SK-N-SH (cell line): ENCODE data around the gene AK2. TPM values are rescaled to one million over a fixed set of nuclear protein-coding genes. Genes with fewer than 3 reads are reported as not detected.

Experiments
- CTCF ChIA-PET: fragments of 300-600, 350-600 bp; formaldehyde crosslinking; extraction: SDS; loops from one replicate; lab custom pipeline; 2021; lab: Yijun Ruan, JAX
- POLR2A ChIA-PET: fragments of 350-600 bp; sonication (Branson Sonifier 250); formaldehyde crosslinking; extraction: SDS; loops from one replicate; lab custom pipeline; 2020; ENCODE audit warnings: antibody characterized with exemption, inconsistent platforms; lab: Yijun Ruan, JAX
- DNase-seq: peaks from one replicate; pipeline ENCODE4 v3.0.0; 2012
- H2AFZ ChIP-seq: fragments of 200-600 bp; sonication (generic); 2 replicates; pipeline ENCODE4 v1.8.1; 2016; ENCODE audit warnings: antibody characterized with exemption, mild to moderate bottlenecking, low read depth
- H3F3A ChIP-seq: fragments of 200-600 bp; sonication (generic); replicated peaks from 2 replicates; pipeline ENCODE3; 2016; ENCODE audit warnings: antibody characterized with exemption, mild to moderate bottlenecking; ENCODE audit not compliant: insufficient read depth
- H3K27ac ChIP-seq, 2 experiments: fragments of 200-500 bp in 1 of 2; fragments of 200-600 bp in 1 of 2; sonication (Bioruptor generic) in 1 of 2; sonication (generic), shearing (Covaris generic) in 1 of 2; 2 replicates each; pipeline versions ENCODE4 v1.5.1 to v1.6.1; 2014 to 2016; ENCODE audit warnings: low read depth in 2 of 2, inconsistent platforms in 1 of 2, low read length in 1 of 2, mild to moderate bottlenecking in 1 of 2, mixed read lengths in 1 of 2
- H3K27me3 ChIP-seq: fragments of 200-600 bp; sonication (generic), shearing (Covaris generic); 2 replicates; pipeline ENCODE4 v1.6.1; 2016; ENCODE audit warnings: mixed run types; ENCODE audit not compliant: insufficient read depth
- H3K36me3 ChIP-seq, 2 experiments: fragments of 200-500 bp in 1 of 2; fragments of 200-600 bp in 1 of 2; sonication (Bioruptor generic) in 1 of 2; sonication (generic) in 1 of 2; replicated peaks in 1 of 2; 2 replicates each; pipeline versions ENCODE3 to v1.5.1; 2014 to 2016; ENCODE audit warnings: low read length in 1 of 2, mild to moderate bottlenecking in 1 of 2; ENCODE audit not compliant: insufficient read depth in 2 of 2, control insufficient read depth in 1 of 2
- H3K4me1 ChIP-seq, 2 experiments: fragments of 200-500 bp in 1 of 2; fragments of 200-600 bp in 1 of 2; sonication (Bioruptor generic) in 1 of 2; sonication (generic), shearing (Covaris generic) in 1 of 2; 2 replicates each; pipeline versions ENCODE4 v1.5.1 to v1.6.1; 2014 to 2016; ENCODE audit warnings: low read depth in 1 of 2, low read length in 1 of 2, mixed run types in 1 of 2; ENCODE audit not compliant: insufficient read depth in 2 of 2, control insufficient read depth in 1 of 2
- H3K4me2 ChIP-seq: fragments of 200-600 bp; sonication (generic), shearing (Covaris generic); 2 replicates; pipeline ENCODE4 v1.6.1; 2017; ENCODE audit warnings: mixed run types
- H3K4me3 ChIP-seq, 2 experiments: fragments of 200-500 bp in 1 of 2; fragments of 200-600 bp in 1 of 2; sonication (Bioruptor generic) in 1 of 2; sonication (generic), shearing (Covaris generic) in 1 of 2; 2 replicates each; pipeline versions ENCODE4 v1.5.1 to v1.8.1; 2014 to 2016; ENCODE audit warnings: low read depth in 2 of 2, inconsistent platforms in 1 of 2, low read length in 1 of 2, mild to moderate bottlenecking in 1 of 2, mixed read lengths in 1 of 2, moderate library complexity in 1 of 2
- H3K79me2 ChIP-seq: fragments of 200-600 bp; sonication (generic); 2 replicates; pipeline ENCODE4 v1.8.1; 2017; ENCODE audit warnings: mild to moderate bottlenecking; ENCODE audit not compliant: insufficient read depth
- H3K9ac ChIP-seq: fragments of 200-600 bp; sonication (generic); 2 replicates; pipeline ENCODE4 v1.6.1; 2017; ENCODE audit warnings: mixed run types
- H3K9me2 ChIP-seq: fragments of 200-600 bp; sonication (generic); 2 replicates; pipeline ENCODE4 v1.6.1; 2017; ENCODE audit warnings: mixed run types
- H3K9me3 ChIP-seq: fragments of 200-600 bp; sonication (generic); 2 replicates; pipeline ENCODE4 v1.6.1; 2017; ENCODE audit warnings: mixed run types, mild to moderate bottlenecking, moderate library complexity
- H4K20me1 ChIP-seq: fragments of 200-600 bp; sonication (generic); 2 replicates; pipeline ENCODE4 v1.6.1; 2017; ENCODE audit warnings: mild to moderate bottlenecking, mixed run types; ENCODE audit not compliant: insufficient read depth
- ELF1 ChIP-seq: IDR thresholded peaks from 2 replicates; pipeline ENCODE4 v1.4.0; 2012
- EP300 ChIP-seq, 2 experiments: IDR thresholded peaks; 2 replicates each; pipeline versions ENCODE4 v1.4.0 to v1.6.1; 2012; ENCODE audit warnings: borderline replicate concordance in 1 of 2, low read depth in 1 of 2, low read length in 1 of 2
- EZH2phosphoT487 ChIP-seq: fragments of 200-600 bp; sonication (generic); IDR thresholded peaks from 2 replicates; pipeline ENCODE4 v1.6.1; 2017; ENCODE audit warnings: low read depth, mixed run types, mild to moderate bottlenecking, antibody characterized with exemption, moderate library complexity, borderline replicate concordance
- FOXJ3 ChIP-seq: sonication (generic); formaldehyde crosslinking; IDR thresholded peaks from 2 replicates; pipeline ENCODE4 v1.5.1; 2020; ENCODE audit warnings: mild to moderate bottlenecking, missing genetic modification reagents
- FOXM1 ChIP-seq: IDR thresholded peaks from 2 replicates; pipeline ENCODE4 v1.4.0; 2012; ENCODE audit warnings: low read depth, mild to moderate bottlenecking
- GATA2 ChIP-seq: sonication (generic); formaldehyde crosslinking; IDR thresholded peaks from 2 replicates; pipeline ENCODE4 v1.5.0; 2020; ENCODE audit warnings: mild to moderate bottlenecking, missing genetic modification reagents
- JUND ChIP-seq: IDR thresholded peaks from 2 replicates; pipeline ENCODE4 v1.4.0; 2012
- NFIC ChIP-seq: IDR thresholded peaks from 2 replicates; pipeline ENCODE4 v1.4.0; 2012; ENCODE audit warnings: borderline replicate concordance
- NRF1 ChIP-seq: IDR thresholded peaks from 2 replicates; pipeline ENCODE4 v1.6.1; 2012; ENCODE audit warnings: low read depth, mild to moderate bottlenecking, low read length
- POLR2AphosphoS5 ChIP-seq: IDR thresholded peaks from 2 replicates; pipeline ENCODE4 v1.6.1; 2012; ENCODE audit warnings: low read depth, low read length
- RFX5 ChIP-seq: IDR thresholded peaks from 2 replicates; pipeline ENCODE4 v1.6.1; 2012; ENCODE audit warnings: mild to moderate bottlenecking, improper control_type of control experiment, low read length
- RXRA ChIP-seq: IDR thresholded peaks from 2 replicates; pipeline ENCODE4 v1.4.0; 2012; ENCODE audit warnings: low read depth, mild to moderate bottlenecking, borderline replicate concordance
- TEAD4 ChIP-seq: IDR thresholded peaks from 2 replicates; pipeline ENCODE4 v1.4.0; 2012; ENCODE audit warnings: mild to moderate bottlenecking, borderline replicate concordance; ENCODE audit not compliant: insufficient read depth
- YY1 ChIP-seq: IDR thresholded peaks from 2 replicates; pipeline ENCODE4 v1.4.0; 2012; ENCODE audit warnings: low read depth, mild to moderate bottlenecking
- WGBS: methylation state at CpG from one replicate; pipeline ENCODE4 v1.1.6; 2017; ENCODE audit warnings: low lambda C conversion rate; 5-methylcytosine and 5-hydroxymethylcytosine counted together
- polyA plus RNA-seq, 3 experiments: library from polyadenylated mRNA; depleted of rRNA; stranded (reverse); fragments of >200 nt; gene quantifications; 2 replicates each; pipeline ENCODE4 v1.2.3, GENCODE V29; 2012
- TF ChIP-seq, protein P1 (sequence below): IDR thresholded peaks from 2 replicates; pipeline ENCODE4 v1.4.0; 2012; ENCODE audit warnings: low read depth, borderline replicate concordance
- TF ChIP-seq, protein P2 (sequence below): IDR thresholded peaks from 2 replicates; pipeline ENCODE4 v1.4.0; 2012; ENCODE audit warnings: low read depth
- TF ChIP-seq, protein P3 (sequence below): fragments of 150-350 bp; IDR thresholded peaks from 2 replicates; pipeline ENCODE4 v1.6.1; 2016; ENCODE audit warnings: mild to moderate bottlenecking, low read depth, low read length
- TF ChIP-seq, protein P4 (sequence below): IDR thresholded peaks from 2 replicates; pipeline ENCODE4 v1.6.1; 2012; ENCODE audit warnings: mild to moderate bottlenecking, low read depth, low read length, moderate library complexity
- TF ChIP-seq, protein P5 (sequence below): fragments of 200-600 bp; sonication (generic); IDR thresholded peaks from 2 replicates; pipeline ENCODE4 v1.6.1; 2017; ENCODE audit warnings: antibody characterized with exemption, mild to moderate bottlenecking, moderate library complexity

The AK2 gene
- polyA plus RNA-seq, 1 of the 3 experiments (the other 2 are of a cell fraction), result 191 TPM

DNA sequence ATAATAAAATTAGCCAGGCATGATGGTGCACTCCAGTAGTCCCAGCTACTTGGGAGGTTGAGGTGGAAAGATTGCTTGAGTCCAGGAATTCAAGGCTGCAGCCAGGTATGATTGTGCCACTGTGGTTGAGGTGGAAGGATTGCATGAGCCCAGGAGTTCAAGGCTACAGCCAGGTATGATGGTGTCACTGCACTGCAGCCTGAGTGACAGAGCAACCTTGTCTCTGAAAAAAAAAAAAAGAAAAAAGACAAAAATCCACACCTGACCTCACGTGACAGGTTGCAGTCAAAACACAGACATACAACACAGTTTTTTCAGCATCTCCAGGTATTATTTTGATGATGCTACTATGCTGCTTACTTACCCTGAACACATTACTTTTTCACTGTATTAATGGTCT, 4.3 kb upstream of the AK2 start:
- Histone ChIP-seq H3K27ac (no peak overlapping the region), H3K79me2 (peaks cover 6% of the 10 kb centered on the region), H3K27me3 (no peaks in the 10 kb centered on the region), H3K4me2 (no peak overlapping the region), H3K9me3 (no peaks in the 10 kb centered on the region), H3K9me2 (no peaks in the 10 kb centered on the region), H4K20me1 (no peaks in the 10 kb centered on the region), H3F3A (no peaks in the 10 kb centered on the region), H2AFZ (no peak overlapping the region), H3K36me3 (no peaks in the 10 kb centered on the region), H3K4me3 (no peak overlapping the region), H3K9ac (no peak overlapping the region), H3K4me1 (peaks cover 0 to under 1% of the 10 kb centered on the region in 2 experiments; a peak in 1 of 4 replicates)
- ChIA-PET CTCF (interaction anchor here (0.7 kb wide), 1 partner anchor 34 kb away, joined by 3 read pairs; no protein-coding TSS in a partner anchor), POLR2A (no interaction called here)
- 81% methylated on average over 1 of the region's 1 CpG for WGBS
- DNase-seq, result no peak
- TF ChIP-seq JUND, result no peak
- TF ChIP-seq, protein P1, sequence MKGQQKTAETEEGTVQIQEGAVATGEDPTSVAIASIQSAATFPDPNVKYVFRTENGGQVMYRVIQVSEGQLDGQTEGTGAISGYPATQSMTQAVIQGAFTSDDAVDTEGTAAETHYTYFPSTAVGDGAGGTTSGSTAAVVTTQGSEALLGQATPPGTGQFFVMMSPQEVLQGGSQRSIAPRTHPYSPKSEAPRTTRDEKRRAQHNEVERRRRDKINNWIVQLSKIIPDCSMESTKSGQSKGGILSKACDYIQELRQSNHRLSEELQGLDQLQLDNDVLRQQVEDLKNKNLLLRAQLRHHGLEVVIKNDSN, result no peak
- TF ChIP-seq, protein P2, sequence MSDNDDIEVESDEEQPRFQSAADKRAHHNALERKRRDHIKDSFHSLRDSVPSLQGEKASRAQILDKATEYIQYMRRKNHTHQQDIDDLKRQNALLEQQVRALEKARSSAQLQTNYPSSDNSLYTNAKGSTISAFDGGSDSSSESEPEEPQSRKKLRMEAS, result no peak

DNA sequence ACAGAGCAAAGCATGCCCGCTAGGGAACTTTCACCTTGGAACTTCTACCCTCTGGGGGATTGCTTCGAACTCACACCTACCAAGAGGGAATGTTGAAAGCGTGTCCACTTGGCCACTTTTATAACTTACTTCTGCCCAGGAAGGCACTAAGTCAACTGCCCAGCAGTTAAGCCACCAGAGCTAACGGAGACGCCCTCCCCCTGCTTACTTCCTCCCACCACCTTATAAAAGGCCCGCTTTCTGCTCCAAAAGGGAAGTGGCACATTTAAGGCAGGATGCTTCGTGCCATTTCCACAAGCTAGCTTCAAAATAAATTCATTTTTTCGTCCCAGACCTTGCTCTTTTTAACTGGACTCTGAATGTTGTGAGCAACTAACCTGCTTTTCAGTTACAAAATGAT, 3.2 kb upstream of the AK2 start:
- Histone ChIP-seq H3K4me3 (no peak overlapping the region), H3K36me3 (no peaks in the 10 kb centered on the region), H3K9me2 (no peaks in the 10 kb centered on the region), H3K27ac (no peak overlapping the region), H3F3A (no peaks in the 10 kb centered on the region), H2AFZ (no peak overlapping the region), H3K9ac (no peak overlapping the region), H3K9me3 (no peaks in the 10 kb centered on the region), H3K4me1 (peaks cover 0 to 9% of the 10 kb centered on the region in 2 experiments; a peak in 2 of 4 replicates), H3K79me2 (peaks cover 18% of the 10 kb centered on the region), H3K27me3 (no peaks in the 10 kb centered on the region), H4K20me1 (no peaks in the 10 kb centered on the region), H3K4me2 (no peak overlapping the region)
- CTCF ChIA-PET, result no interaction called here
- 80% methylated on average over 8 of the region's 8 CpGs for WGBS
- DNase-seq, result no peak
- POLR2A ChIA-PET, result no interaction called here
- TF ChIP-seq, protein P2, result no peak
- TF ChIP-seq RXRA (no peak), NRF1 (no peak), POLR2AphosphoS5 (no peak), TEAD4 (no peak), FOXJ3 (no peak), ELF1 (no peak), EZH2phosphoT487 (no peak), RFX5 (no peak), FOXM1 (no peak), NFIC (no peak), GATA2 (CRISPR knock-in tag) (no peak), YY1 (no peak), EP300 (IDR thresholded peaks at IDR 0.05; ENCODE audit: borderline replicate concordance in 1 of 2, low read depth in 1 of 2, low read length in 1 of 2) (no peak)
- TF ChIP-seq, protein P3, sequence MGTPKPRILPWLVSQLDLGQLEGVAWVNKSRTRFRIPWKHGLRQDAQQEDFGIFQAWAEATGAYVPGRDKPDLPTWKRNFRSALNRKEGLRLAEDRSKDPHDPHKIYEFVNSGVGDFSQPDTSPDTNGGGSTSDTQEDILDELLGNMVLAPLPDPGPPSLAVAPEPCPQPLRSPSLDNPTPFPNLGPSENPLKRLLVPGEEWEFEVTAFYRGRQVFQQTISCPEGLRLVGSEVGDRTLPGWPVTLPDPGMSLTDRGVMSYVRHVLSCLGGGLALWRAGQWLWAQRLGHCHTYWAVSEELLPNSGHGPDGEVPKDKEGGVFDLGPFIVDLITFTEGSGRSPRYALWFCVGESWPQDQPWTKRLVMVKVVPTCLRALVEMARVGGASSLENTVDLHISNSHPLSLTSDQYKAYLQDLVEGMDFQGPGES, result no peak
- TF ChIP-seq, protein P1, result no peak
- TF ChIP-seq, protein P4, sequence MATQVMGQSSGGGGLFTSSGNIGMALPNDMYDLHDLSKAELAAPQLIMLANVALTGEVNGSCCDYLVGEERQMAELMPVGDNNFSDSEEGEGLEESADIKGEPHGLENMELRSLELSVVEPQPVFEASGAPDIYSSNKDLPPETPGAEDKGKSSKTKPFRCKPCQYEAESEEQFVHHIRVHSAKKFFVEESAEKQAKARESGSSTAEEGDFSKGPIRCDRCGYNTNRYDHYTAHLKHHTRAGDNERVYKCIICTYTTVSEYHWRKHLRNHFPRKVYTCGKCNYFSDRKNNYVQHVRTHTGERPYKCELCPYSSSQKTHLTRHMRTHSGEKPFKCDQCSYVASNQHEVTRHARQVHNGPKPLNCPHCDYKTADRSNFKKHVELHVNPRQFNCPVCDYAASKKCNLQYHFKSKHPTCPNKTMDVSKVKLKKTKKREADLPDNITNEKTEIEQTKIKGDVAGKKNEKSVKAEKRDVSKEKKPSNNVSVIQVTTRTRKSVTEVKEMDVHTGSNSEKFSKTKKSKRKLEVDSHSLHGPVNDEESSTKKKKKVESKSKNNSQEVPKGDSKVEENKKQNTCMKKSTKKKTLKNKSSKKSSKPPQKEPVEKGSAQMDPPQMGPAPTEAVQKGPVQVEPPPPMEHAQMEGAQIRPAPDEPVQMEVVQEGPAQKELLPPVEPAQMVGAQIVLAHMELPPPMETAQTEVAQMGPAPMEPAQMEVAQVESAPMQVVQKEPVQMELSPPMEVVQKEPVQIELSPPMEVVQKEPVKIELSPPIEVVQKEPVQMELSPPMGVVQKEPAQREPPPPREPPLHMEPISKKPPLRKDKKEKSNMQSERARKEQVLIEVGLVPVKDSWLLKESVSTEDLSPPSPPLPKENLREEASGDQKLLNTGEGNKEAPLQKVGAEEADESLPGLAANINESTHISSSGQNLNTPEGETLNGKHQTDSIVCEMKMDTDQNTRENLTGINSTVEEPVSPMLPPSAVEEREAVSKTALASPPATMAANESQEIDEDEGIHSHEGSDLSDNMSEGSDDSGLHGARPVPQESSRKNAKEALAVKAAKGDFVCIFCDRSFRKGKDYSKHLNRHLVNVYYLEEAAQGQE, result no peak
- TF ChIP-seq, protein P5, sequence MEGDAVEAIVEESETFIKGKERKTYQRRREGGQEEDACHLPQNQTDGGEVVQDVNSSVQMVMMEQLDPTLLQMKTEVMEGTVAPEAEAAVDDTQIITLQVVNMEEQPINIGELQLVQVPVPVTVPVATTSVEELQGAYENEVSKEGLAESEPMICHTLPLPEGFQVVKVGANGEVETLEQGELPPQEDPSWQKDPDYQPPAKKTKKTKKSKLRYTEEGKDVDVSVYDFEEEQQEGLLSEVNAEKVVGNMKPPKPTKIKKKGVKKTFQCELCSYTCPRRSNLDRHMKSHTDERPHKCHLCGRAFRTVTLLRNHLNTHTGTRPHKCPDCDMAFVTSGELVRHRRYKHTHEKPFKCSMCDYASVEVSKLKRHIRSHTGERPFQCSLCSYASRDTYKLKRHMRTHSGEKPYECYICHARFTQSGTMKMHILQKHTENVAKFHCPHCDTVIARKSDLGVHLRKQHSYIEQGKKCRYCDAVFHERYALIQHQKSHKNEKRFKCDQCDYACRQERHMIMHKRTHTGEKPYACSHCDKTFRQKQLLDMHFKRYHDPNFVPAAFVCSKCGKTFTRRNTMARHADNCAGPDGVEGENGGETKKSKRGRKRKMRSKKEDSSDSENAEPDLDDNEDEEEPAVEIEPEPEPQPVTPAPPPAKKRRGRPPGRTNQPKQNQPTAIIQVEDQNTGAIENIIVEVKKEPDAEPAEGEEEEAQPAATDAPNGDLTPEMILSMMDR, result no peak
